Esophagus squamous epithelium (tissue), 5 donors: Measurements from ENCODE around the gene LILRA1. TPM values are rescaled to one million over a fixed set of nuclear protein-coding genes. Genes with fewer than 3 reads are reported as not detected.
A peak's percentile ranks its signal among the peaks of the same experiment; 100 is the strongest.
"Not testable (repeated sequence)": the region's sequence is repeated elsewhere in the genome, so short reads cannot be mapped to it uniquely, and the experiment has no call there.

Experiments used
- DNase-seq: peaks from one replicate; lab custom pipeline; 2025; lab: John Stamatoyannopoulos, UW
- H3K27ac ChIP-seq, 4 donors: fragments of 200-600 bp; sonication (generic); one replicate each; pipeline ENCODE4 v1.5.1; 2016 to 2019; ENCODE audit warnings: mild to moderate bottlenecking in 1 of 4
- H3K27me3 ChIP-seq, 4 donors: fragments of 200-600 bp; sonication (generic); 1 replicate in 3 of 4; 2 replicates in 1 of 4; pipeline versions ENCODE4 v1.5.1 to v1.6.0; 2017 to 2021; ENCODE audit warnings: antibody characterized with exemption in 1 of 4
- H3K36me3 ChIP-seq, 3 donors: fragments of 200-600 bp; sonication (generic); one replicate each; pipeline ENCODE4 v1.5.1; 2016 to 2019
- H3K4me1 ChIP-seq, 3 donors: fragments of 200-600 bp; sonication (generic); one replicate each; pipeline ENCODE4 v1.5.1; 2017 to 2019
- H3K4me3 ChIP-seq, 4 donors: fragments of 200-600 bp; sonication (generic); 1 replicate in 3 of 4; 2 replicates in 1 of 4; pipeline ENCODE4 v1.5.1; 2016 to 2019; ENCODE audit warnings: mild to moderate bottlenecking in 2 of 4, moderate library complexity in 1 of 4
- H3K9me3 ChIP-seq, 3 donors: fragments of 200-600 bp; sonication (generic); one replicate each; pipeline ENCODE4 v1.5.1; 2016 to 2019
- CTCF ChIP-seq, 6 experiments: fragments of 450-650 bp in 4 of 6; fragments of 200-600 bp in 2 of 6; sonication (generic) in 2 of 6; IDR thresholded peaks; one replicate each; pipeline ENCODE4 v1.5.1; 2016 to 2019; ENCODE audit warnings: antibody characterized with exemption in 6 of 6, mild to moderate bottlenecking in 4 of 6, moderate library complexity in 4 of 6
- POLR2A ChIP-seq, 4 donors: fragments of 450-650 bp; IDR thresholded peaks; one replicate each; pipeline ENCODE4 v1.6.1; 2017; ENCODE audit warnings: antibody characterized with exemption in 4 of 4, mild to moderate bottlenecking in 4 of 4, moderate library complexity in 3 of 4
- WGBS, 2 donors: methylation state at CpG; one replicate each; pipeline ENCODE4 v1.1.5; 2018; 5-methylcytosine and 5-hydroxymethylcytosine counted together
- intact Hi-C: fragments of 100-400 bp; cut with DNase I; formaldehyde crosslinking; loops from one replicate; pipeline ENCODE4 v1.15.0; 2022
- total RNA-seq, 4 donors: library from RNA; depleted of rRNA; stranded (reverse); fragments of >200 nt; gene quantifications; one replicate each; pipeline ENCODE4 v1.1.0, GENCODE V29; 2016
- donor health status: DM: yes; HTN: yes; CAD: no.

The LILRA1 gene
- total RNA-seq, 4 donors from 2014 or later, result 0.38 to 1.1 (median 0.82) TPM

DNA sequence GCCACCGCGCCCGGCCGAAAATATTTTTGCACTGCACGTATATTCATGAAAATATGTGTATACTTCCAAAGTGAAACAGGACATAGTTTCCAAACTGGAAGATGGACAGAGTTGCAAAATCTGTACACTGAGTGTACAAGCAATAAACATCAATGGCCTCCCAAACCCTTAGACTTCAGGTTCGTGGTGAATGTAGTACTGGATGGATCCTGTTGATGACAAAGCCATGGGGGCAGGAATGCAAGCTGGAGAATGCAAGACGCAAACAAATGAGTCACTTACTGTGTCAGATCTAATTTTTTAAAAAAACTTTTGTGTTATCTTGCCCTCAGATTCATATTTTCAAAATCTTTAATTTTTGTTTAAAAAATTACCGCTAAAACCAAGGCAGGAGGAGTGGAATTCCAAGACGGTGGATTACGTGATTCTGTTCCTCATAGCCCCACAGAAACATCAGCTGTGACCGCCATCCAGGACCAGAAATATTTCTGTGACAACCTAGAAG lies 32.5 kb upstream of the LILRA1 start:
- 80 to 86% methylated on average over 7 to 10 of the region's 11 CpGs for WGBS, 2 donors
- no peak for DNase-seq
- no peaks in the 10 kb centered on the region for H3K9me3 ChIP-seq
- H3K27me3 ChIP-seq, result no peaks in the 10 kb centered on the region
- intact Hi-C loops, result no loop called here
- no peaks in the 10 kb centered on the region for H3K4me1 ChIP-seq
- H3K4me3 ChIP-seq, result no peak overlapping the region
- no peak for TF ChIP-seq CTCF (IDR thresholded peaks at IDR 0.05)
- TF ChIP-seq POLR2A (IDR thresholded peaks at IDR 0.05), result no peak
- no peak overlapping the region for H3K27ac ChIP-seq
- no peaks in the 10 kb centered on the region for H3K36me3 ChIP-seq

- Histone ChIP-seq H3K4me1 (no peaks in the 10 kb centered on the region), H3K36me3 (no peaks in the 10 kb centered on the region), H3K27me3 (no peaks in the 10 kb centered on the region), H3K9me3 (no peaks in the 10 kb centered on the region), H3K27ac (no peak overlapping the region), H3K4me3 (no peak overlapping the region)
- WGBS, 2 donors, result 80 to 81% methylated on average over 10 to 14 of the region's 14 CpGs
- intact Hi-C loops, result no loop called here
- DNase-seq, result no peak
- TF ChIP-seq POLR2A (IDR thresholded peaks at IDR 0.05), result no peak
- no peak for TF ChIP-seq CTCF (IDR thresholded peaks at IDR 0.05)
These were observed 31.6 kb upstream of the LILRA1 start for GRCh38 chr19:54561840-54562239.

GRCh38 chr19:54563206-54563605 lies 30.2 kb upstream of the LILRA1 start:
- 77 to 86% methylated on average over 6 of the region's 6 CpGs for WGBS, 2 donors
- H3K9me3 ChIP-seq, intact Hi-C loops: not testable (repeated sequence)

DNA sequence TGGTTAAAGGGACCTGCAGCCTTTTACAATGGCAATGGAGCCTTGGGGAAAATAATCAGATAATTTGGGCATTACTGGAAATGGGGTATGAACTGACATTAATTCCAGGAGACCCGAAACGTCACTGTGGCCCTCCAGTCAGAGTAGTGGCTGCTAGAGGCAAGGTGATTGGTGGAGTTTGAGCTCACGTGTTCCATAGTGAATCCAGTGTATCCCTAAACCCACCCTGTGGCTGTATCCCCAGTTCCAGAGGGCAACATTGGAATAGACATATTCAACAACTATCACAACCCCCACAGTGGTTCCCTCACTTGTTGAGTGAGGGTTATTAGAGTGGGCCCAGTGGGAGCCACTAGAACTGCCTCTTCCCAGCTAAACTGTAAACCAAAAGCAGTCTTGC lies 23.1 kb upstream of the LILRA1 start:
- intact Hi-C loops, result no loop called here
- no peak for TF ChIP-seq CTCF (IDR thresholded peaks at IDR 0.05)
- 68 to 72% methylated on average over 3 of the region's 3 CpGs for whole genome bisulfite sequencing, 2 donors
- Histone ChIP-seq H3K9me3 (no peaks in the 10 kb centered on the region), H3K4me1 (no peaks in the 10 kb centered on the region), H3K27ac (no peak overlapping the region), H3K4me3 (no peak overlapping the region), H3K27me3 (peaks cover 0 to under 1% (median 0%) of the 10 kb centered on the region in 4 donors), H3K36me3 (no peaks in the 10 kb centered on the region)
- DNase-seq, result no peak

More at GRCh38 chr19:54563206-54563605, 30.2 kb upstream of the LILRA1 start:
- H3K4me1 ChIP-seq, H3K27me3 ChIP-seq, H3K27ac ChIP-seq, H3K36me3 ChIP-seq, DNase-seq, H3K4me3 ChIP-seq: not testable (repeated sequence)

DNA sequence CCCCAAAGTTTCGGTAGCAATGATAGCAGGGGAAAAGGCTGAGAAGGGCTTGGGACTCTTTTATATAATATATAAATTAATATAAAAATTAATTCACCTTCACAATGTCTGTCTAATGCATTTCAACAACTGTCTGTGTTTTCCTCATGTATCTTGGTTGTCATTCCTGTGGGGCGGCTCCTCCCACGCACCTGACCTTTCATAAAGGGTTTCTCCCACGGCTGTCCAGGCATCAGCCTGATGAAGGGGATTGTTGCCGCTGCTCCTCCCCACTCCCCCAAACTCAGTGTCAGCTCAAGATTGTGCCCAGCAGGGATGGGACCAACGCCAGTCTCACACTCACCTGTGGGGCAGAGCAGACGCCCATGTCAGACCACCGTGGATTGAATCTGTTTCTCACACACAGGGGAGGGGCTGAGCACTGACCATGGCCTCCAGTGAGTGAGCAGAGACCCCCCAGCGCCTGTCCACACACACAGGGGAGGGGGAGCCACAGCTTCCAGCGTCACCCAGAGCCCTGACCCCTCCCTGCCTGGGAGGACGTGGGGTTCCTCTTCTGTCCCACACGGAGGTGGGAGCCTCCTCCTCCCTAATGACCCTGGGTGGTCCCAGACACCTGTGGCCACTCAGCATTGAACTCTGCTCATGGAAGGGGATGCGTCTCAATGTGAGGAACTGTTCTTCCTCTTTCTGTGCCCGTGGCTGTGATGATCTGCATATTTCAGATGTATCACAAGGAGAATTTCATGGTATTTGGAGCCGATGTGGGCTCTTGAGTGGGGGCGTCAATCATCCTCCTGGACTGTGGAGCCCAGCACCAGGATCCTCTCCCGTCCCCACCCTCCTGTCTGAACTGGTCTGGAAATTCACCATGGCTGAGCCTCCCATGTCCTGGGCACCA lies 21.5 kb upstream of the LILRA1 start:
- H3K27me3 ChIP-seq, H3K4me1 ChIP-seq, H3K36me3 ChIP-seq, H3K27ac ChIP-seq, DNase-seq, intact Hi-C loops, H3K9me3 ChIP-seq, H3K4me3 ChIP-seq: not testable (repeated sequence)
- WGBS, 2 donors, result 62 to 70% methylated on average over 9 of the region's 17 CpGs

DNA sequence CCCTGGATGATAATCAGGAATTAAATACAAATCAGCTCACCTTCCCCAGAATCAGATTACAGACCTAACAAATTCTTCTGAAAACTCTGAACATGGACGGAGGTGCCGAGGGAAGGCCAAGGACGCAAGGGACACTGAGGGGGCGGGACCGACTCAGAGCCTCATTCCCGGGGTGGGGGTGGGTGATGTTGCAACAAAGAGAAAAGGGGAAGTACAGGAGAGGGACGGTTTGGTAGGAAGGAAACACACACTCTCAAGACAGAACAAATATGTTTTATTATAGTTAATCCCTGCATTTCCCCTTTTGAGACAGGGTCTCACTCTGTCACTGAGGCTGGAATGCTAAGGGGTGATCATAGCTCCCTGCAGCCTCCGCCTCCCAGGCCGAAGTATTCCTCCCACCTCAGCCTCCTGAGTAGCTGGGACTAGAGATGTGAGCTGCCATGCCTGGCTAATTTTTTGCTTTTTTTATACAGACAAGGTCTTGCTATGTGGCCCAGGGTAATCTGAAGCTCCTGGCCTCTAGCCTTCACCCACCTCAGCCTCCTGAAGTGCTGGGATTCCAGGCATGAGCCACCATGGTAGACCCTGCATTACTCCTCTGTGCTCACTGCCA lies 20.6 kb upstream of the LILRA1 start:
- intact Hi-C loops, result no loop called here
- H3K27me3 ChIP-seq, result peaks cover 0 to 4% (median 0%) of the 10 kb centered on the region in 4 donors
- H3K27ac ChIP-seq, result peak overlapping the region in 1 of 4 donors; percentile 14
- WGBS, 2 donors, result 46 to 50% methylated on average over 9 of the region's 9 CpGs
- no peaks in the 10 kb centered on the region for H3K4me1 ChIP-seq
- TF ChIP-seq CTCF (IDR thresholded peaks at IDR 0.05) (no peak), POLR2A (IDR thresholded peaks at IDR 0.05) (no peak)
- no peaks in the 10 kb centered on the region for H3K36me3 ChIP-seq
- no peaks in the 10 kb centered on the region for H3K9me3 ChIP-seq
- no peak overlapping the region for H3K4me3 ChIP-seq
- no peak for DNase-seq
